GM19240 (cell line): ENCODE measurements around the gene EGFL7.

ENCODE experiments used
- DNase-seq: peaks from one replicate; pipeline ENCODE4 v3.0.0; 2011; ENCODE audit warnings: low spot score; ENCODE audit not compliant: insufficient read length

EGFL7 gene

GRCh38 chr9:136714893-136715274 lies 52.2 kb downstream of the EGFL7 start:
- DNase-seq = no peak

- no peak for DNase-seq
Measured at GRCh38 chr9:136717399-136717798, 54.7 kb downstream of the EGFL7 start.

DNA sequence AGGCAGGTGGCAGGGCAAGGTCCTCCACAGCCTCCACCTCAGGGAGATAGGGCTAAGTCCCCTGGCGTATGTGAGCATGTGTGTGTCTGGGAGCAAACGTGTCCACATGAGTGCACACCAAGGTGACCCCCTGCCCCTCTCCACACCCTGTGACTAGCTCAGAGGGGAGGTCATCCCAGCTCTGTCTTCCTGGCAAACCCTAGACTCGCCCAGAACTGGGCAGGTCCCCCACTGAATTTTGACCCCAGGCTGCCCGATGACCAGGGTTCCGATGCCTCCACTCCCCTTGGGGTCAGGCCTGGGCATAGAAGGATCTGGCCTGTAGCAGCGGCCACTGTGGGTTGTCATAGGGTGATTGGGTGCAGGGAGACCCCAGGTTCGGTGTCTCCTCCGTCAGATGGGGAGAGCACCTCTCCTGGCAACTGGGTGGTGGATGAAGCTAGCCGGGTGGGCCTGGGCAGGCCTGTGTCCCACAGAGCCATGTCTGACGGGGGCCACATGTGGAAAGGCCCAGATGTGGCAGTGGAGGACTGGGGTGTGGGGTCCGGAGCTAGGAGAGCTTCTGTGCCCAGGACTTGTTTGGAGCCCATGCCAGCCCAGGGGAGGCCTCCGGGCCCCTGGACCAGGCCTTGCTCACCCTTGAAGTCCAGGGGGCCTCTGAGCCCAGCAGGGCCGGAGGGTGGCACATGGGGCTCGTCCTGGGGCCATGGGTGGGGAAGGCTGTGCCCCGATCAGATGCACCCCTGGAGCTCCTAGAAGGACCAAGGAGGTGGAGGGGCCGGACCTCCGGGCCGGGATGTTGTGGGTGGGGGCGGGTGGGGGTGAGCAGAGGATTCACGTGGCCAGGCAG lies 55.9 kb downstream of the EGFL7 start:
- no peak for DNase-seq

DNA sequence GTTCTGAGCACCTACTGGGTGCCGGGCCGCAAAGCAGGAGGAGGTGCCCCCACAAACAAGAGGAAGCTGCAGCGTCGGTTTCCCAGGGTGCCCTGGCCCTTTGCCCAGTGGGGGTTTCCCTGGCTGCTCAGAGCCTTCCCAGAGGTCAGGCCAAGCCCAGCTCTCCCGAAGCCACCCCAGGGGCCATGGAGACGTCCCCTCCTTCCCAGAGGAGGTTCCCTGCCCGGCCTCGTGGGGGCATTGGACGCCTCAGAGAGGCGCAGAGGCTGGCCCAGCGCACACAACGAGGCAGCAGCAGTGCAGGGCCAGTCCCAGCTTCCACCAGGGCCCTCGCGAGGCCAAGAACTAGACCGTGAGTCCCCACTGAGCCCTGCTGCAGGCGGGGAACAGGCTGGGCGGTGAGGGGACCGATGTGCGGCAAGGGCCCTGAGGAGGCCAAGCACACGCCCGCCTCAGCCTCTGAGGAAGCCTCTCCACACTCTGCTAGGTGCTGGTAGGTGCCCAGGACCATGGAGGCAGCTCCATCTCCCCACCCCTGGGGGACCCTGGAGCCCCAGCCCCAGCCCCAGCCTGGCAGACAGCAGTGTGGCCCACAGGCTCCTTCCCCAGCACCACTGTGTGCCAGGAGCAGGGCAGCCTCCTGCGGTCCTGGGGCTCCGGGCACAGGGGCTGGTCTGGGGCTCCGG lies 56.6 kb downstream of the EGFL7 start:
- no peak for DNase-seq

DNA sequence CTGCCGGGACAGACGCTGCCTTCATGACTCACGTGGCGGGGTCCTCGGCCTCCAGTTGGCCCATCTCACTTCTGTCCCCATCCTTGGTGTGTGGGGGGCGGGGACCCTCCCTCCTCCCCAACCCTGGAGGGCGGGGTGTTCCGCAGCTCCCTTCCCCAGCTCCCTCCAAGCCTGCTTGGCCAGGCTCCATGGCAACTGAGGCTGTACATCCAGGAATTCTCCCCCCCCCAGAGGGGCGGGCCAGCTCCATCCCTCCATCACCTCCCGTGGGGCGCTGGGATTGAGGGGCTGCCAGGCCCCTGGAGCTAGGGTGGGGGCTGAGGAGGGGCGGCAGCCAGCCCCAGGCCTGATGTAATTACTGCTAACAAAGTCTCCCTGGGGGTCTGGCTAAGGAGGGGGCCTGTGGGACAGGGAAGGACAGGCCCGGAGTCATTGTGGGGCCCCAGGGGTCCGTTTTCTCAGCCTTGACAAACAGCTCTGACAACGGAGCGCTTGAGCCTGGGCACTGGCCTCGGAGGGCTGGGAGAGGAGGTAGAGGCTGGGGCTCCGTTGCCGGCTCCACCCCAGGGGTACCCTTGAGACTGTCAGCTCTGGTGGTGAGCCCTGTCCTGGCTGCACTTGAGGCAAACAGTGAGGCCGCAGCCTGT lies 57.7 kb downstream of the EGFL7 start:
- no peak for DNase-seq

DNA sequence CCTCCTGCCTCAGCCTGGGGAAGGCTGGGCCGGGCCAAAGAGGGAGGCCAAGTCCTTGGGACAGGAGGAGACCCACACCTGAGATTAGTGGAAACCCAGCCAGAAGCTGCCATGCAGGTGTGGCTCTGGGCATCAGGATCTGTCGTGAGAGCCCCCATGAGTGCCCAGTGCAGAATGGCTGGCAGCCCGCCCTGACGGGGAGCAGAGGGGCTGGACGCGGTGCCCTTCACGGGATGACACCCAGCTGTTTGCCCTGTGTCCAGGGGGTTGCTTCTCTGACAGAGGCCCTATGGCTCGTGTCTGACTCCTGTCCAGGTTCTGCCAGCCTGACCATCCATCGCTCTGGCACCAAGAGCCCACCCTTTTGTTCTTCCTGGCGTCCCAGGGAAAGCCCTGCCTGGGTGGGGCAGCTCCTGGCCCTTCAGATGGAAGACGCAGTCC lies 58.2 kb downstream of the EGFL7 start:
- no peak for DNase-seq

DNA sequence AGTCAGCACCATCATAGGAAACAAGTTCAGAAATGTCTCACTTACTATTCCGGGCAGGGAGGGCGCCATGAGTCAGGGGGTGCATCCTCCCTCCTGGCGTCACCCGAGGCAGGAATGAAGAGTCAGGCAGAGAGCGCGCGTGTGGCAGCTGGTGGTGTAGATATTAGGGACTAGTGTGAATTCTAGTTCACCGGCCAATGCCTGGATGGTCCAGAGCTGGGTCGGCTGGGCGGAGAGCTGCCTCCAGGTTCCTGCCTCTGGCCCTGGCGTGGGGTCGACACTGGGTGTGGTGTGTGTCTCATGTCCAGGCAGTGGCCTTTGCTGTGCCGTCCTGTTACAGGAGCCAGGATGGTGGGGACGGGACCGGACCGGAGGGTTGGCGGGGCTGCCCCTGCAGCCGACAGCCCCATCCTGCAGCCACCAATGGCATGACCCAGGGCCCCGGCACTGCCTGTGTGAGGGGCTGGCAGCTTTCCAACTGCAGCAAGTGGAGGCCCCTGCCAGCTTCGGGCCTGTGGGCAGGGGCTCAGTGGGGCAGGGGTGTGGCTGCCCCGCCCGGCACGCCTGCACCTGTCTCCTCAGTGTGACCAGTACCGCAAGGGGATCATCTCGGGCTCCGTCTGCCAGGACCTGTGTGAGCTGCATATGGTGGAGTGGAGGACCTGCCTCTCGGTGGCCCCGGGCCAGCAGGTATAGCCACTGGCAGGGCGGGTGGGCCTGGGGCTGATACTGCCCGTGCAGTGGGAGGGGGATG lies 58.8 kb downstream of the EGFL7 start:
- DNase-seq = no peak
